ENCODE results near the gene APOH.

Gene APOH

DNA sequence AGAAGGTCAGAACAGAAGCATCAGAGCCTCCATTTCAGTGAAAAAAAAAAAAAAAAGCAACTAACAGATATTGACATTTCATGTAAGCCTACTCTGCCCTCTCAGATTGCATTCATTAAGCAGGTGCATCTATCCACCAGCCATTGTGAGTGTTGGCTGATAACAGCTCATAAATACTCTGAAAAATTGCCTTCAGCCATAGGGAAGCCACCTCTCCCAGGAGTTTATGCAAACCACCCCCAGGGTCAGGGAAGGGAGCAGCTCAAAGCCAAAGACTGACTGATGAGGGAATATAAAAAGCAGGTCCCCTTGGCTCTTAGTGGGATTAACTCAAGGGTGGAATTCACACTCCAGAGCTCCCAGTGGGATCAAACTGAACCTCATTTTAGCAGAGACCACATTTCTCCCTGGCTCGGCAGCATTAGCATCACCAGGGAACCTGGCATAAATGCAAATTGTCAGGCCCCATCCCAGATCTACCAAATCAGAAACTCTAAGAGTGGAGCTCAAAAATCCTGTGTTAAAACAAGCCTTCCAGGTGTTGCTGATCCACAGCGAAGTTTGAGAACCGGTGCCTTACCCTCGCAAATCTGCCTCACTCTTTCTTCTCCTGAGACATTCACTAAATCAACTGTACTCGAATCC lies 14.2 kb downstream of the APOH start:
- Histone ChIP-seq H3K27me3 (replicated peaks) (no peaks in the 10 kb centered on the region), H3K36me3 (replicated peaks) (no peaks in the 10 kb centered on the region), H3K4me3 (ENCODE audit: low read depth, low read length) (no peak overlapping the region), H3K27ac (no peak overlapping the region)
- TF ChIP-seq, protein P1, sequence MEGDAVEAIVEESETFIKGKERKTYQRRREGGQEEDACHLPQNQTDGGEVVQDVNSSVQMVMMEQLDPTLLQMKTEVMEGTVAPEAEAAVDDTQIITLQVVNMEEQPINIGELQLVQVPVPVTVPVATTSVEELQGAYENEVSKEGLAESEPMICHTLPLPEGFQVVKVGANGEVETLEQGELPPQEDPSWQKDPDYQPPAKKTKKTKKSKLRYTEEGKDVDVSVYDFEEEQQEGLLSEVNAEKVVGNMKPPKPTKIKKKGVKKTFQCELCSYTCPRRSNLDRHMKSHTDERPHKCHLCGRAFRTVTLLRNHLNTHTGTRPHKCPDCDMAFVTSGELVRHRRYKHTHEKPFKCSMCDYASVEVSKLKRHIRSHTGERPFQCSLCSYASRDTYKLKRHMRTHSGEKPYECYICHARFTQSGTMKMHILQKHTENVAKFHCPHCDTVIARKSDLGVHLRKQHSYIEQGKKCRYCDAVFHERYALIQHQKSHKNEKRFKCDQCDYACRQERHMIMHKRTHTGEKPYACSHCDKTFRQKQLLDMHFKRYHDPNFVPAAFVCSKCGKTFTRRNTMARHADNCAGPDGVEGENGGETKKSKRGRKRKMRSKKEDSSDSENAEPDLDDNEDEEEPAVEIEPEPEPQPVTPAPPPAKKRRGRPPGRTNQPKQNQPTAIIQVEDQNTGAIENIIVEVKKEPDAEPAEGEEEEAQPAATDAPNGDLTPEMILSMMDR (IDR thresholded peaks at IDR 0.05; ENCODE audit: low read depth, low read length, missing control alignments): no peak
- no peak for DNase-seq
- in situ Hi-C loops (cut with HindIII; ENCODE audit: low pct_ligation_motif_present, low sequenced_read_pairs): no loop called here

DNA sequence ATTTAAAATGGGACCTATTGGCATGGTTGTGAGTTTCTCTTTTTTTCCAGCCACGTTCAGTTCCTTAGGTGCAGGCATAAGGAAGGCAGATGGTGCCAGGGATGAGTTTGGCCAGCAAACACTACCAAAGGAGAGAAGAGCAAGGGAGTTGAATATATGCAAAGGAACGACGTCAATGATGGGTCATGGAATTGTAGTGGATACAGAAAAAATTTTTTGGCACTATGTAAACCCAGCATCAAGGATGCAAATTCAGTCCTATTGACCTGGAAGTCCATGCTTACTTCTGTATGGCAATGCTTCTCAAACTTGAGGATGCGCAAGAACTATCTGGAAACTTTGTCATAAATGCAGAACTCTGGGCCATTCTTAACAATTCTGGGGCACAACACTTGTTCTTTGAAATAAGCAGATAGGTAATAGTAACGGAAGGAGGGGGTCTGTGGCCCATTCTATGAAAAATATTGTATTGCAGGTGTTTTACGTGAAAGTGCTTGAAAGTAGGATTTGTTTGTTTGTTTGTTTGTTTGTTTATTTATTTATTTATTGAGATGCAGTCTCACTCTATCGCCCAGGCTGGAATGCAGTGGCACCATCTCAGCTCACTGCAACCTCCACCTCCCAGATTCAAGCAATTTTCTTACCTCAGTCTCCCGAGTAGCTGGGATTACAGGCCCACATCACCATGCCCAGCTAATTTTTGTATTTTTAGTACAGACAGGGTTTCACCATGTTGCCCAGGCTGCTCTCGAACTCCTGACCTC lies 18.0 kb downstream of the APOH start:
- H3K36me3 ChIP-seq (replicated peaks): no peaks in the 10 kb centered on the region
- in situ Hi-C loops (cut with HindIII; ENCODE audit: low pct_ligation_motif_present, low sequenced_read_pairs): no loop called here
- no peak for DNase-seq
- H3K4me3 ChIP-seq (ENCODE audit: low read depth, low read length): no peak overlapping the region
- TF ChIP-seq, protein P1 (IDR thresholded peaks at IDR 0.05; ENCODE audit: low read depth, low read length, missing control alignments): no peak
- H3K27me3 ChIP-seq (replicated peaks): no peaks in the 10 kb centered on the region
- no peak overlapping the region for H3K27ac ChIP-seq

GRCh38 chr17:66210208-66210574 lies 19.0 kb downstream of the APOH start:
- Histone ChIP-seq H3K27ac (no peak overlapping the region), H3K4me3 (ENCODE audit: low read depth, low read length) (no peak overlapping the region), H3K36me3 (replicated peaks) (no peaks in the 10 kb centered on the region), H3K27me3 (replicated peaks) (no peaks in the 10 kb centered on the region)
- in situ Hi-C loops (cut with HindIII; ENCODE audit: low pct_ligation_motif_present, low sequenced_read_pairs): no loop called here
- DNase-seq: no peak
- TF ChIP-seq, protein P1 (IDR thresholded peaks at IDR 0.05; ENCODE audit: low read depth, low read length, missing control alignments): no peak

- TF ChIP-seq, protein P1 (IDR thresholded peaks at IDR 0.05; ENCODE audit: low read depth, low read length, missing control alignments): no peak
- no peak for DNase-seq
- Histone ChIP-seq H3K36me3 (replicated peaks) (no peaks in the 10 kb centered on the region), H3K4me3 (ENCODE audit: low read depth, low read length) (no peak overlapping the region), H3K27me3 (replicated peaks) (no peaks in the 10 kb centered on the region), H3K27ac (no peak overlapping the region)
- in situ Hi-C loops (cut with HindIII; ENCODE audit: low pct_ligation_motif_present, low sequenced_read_pairs): no loop called here
Observed at GRCh38 chr17:66207936-66208335, 21.3 kb downstream of the APOH start.

- in situ Hi-C loops (cut with HindIII; ENCODE audit: low pct_ligation_motif_present, low sequenced_read_pairs): no loop called here
- no peak for DNase-seq
- no peak overlapping the region for H3K27ac ChIP-seq
- H3K4me3 ChIP-seq (ENCODE audit: low read depth, low read length): no peak overlapping the region
- no peaks in the 10 kb centered on the region for H3K27me3 ChIP-seq (replicated peaks)
- TF ChIP-seq, protein P1 (IDR thresholded peaks at IDR 0.05; ENCODE audit: low read depth, low read length, missing control alignments): no peak
- H3K36me3 ChIP-seq (replicated peaks): no peaks in the 10 kb centered on the region
Observed at GRCh38 chr17:66203274-66204015, 25.8 kb downstream of the APOH start.

All from brain microvascular endothelial cell (primary cell).